Liver (tissue), 9 donors: ENCODE measurements around the gene SMIM26. TPM values are rescaled to one million over a fixed set of nuclear protein-coding genes. Genes with fewer than 3 reads are reported as not detected.

Experiments
- DNase-seq: peaks from one replicate; pipeline ENCODE4 v3.0.0-alpha.2; 2017; ENCODE audit warnings: low spot score
- H3K27ac ChIP-seq, 2 donors: one replicate each; pipeline ENCODE4 v1.7.0; 2013; ENCODE audit warnings: inconsistent platforms in 2 of 2, low read length in 2 of 2, control low read depth in 1 of 2, low read depth in 1 of 2, mild to moderate bottlenecking in 1 of 2
- H3K27me3 ChIP-seq, 4 donors: one replicate each; pipeline versions ENCODE4 v1.6.1 to v1.7.0; 2013; ENCODE audit warnings: low read length in 3 of 4, inconsistent platforms in 1 of 4, mild to moderate bottlenecking in 1 of 4, moderate library complexity in 1 of 4; ENCODE audit not compliant: control insufficient read depth in 4 of 4, insufficient read depth in 4 of 4
- H3K36me3 ChIP-seq, 4 donors: one replicate each; pipeline versions ENCODE4 v1.6.1 to v1.7.0; 2013; ENCODE audit warnings: low read length in 3 of 4, mild to moderate bottlenecking in 3 of 4, low read depth in 1 of 4, moderate library complexity in 1 of 4; ENCODE audit not compliant: control insufficient read depth in 4 of 4, insufficient read depth in 3 of 4
- H3K4me1 ChIP-seq, 4 donors: one replicate each; pipeline versions ENCODE4 v1.6.1 to v1.7.0; 2013; ENCODE audit warnings: low read length in 3 of 4, mild to moderate bottlenecking in 3 of 4, moderate library complexity in 1 of 4; ENCODE audit not compliant: control insufficient read depth in 4 of 4, insufficient read depth in 4 of 4
- H3K4me3 ChIP-seq, 3 donors: one replicate each; pipeline versions ENCODE4 v1.6.1 to v1.7.0; 2013; ENCODE audit warnings: low read length in 3 of 3, control low read depth in 1 of 3, low read depth in 1 of 3, mild to moderate bottlenecking in 1 of 3
- H3K9ac ChIP-seq, 2 donors: one replicate each; pipeline ENCODE4 v1.7.0; 2013; ENCODE audit warnings: low read length in 2 of 2, mild to moderate bottlenecking in 2 of 2, moderate library complexity in 2 of 2, control low read depth in 1 of 2, low read depth in 1 of 2
- H3K9me3 ChIP-seq, 4 donors: one replicate each; pipeline versions ENCODE4 v1.6.1 to v1.7.0; 2013; ENCODE audit warnings: low read length in 3 of 4; ENCODE audit not compliant: control insufficient read depth in 4 of 4
- ATF3 ChIP-seq: IDR thresholded peaks from 2 replicates; pipeline ENCODE4 v1.6.1; 2016; ENCODE audit warnings: antibody characterized with exemption
- CTCF ChIP-seq: fragments of 150-350 bp; IDR thresholded peaks from 2 replicates; pipeline ENCODE4 v1.5.1; 2017; ENCODE audit warnings: improper control_type of control experiment, low read depth, low read length; ENCODE audit not compliant: missing input control
- EGR1 ChIP-seq, 2 donors: IDR thresholded peaks; 2 replicates each; pipeline ENCODE4 v1.6.1; 2016 to 2018; ENCODE audit warnings: antibody characterized with exemption in 2 of 2, low read depth in 2 of 2
- FOXA1 ChIP-seq: IDR thresholded peaks from 2 replicates; pipeline ENCODE4 v1.6.1; 2016; ENCODE audit warnings: antibody characterized with exemption
- FOXA2 ChIP-seq: IDR thresholded peaks from 2 replicates; pipeline ENCODE4 v1.6.1; 2016; ENCODE audit warnings: antibody characterized with exemption
- GABPA ChIP-seq, 2 donors: IDR thresholded peaks in 1 of 2; conservative IDR thresholded peaks in 1 of 2; 2 replicates each; pipeline ENCODE4 v1.6.1; 2016; ENCODE audit warnings: antibody characterized with exemption in 2 of 2, mild to moderate bottlenecking in 1 of 2, moderate library complexity in 1 of 2
- HNF4A ChIP-seq, 2 donors: conservative IDR thresholded peaks; 2 replicates each; pipeline ENCODE4 v1.6.1; 2016; ENCODE audit warnings: antibody characterized with exemption in 2 of 2, mild to moderate bottlenecking in 2 of 2
- HNF4G ChIP-seq: IDR thresholded peaks from 2 replicates; pipeline ENCODE4 v1.6.1; 2016; ENCODE audit warnings: antibody characterized with exemption
- JUND ChIP-seq, 2 donors: IDR thresholded peaks; 2 replicates each; pipeline ENCODE4 v1.6.1; 2016; ENCODE audit warnings: antibody characterized with exemption in 2 of 2
- MAX ChIP-seq: IDR thresholded peaks from 2 replicates; pipeline ENCODE4 v1.6.1; 2016; ENCODE audit warnings: antibody characterized with exemption
- NR2F2 ChIP-seq: IDR thresholded peaks from 2 replicates; pipeline ENCODE4 v1.6.1; 2016; ENCODE audit warnings: antibody characterized with exemption
- RAD21 ChIP-seq, 2 donors: IDR thresholded peaks; 2 replicates each; pipeline ENCODE4 v1.6.1; 2016; ENCODE audit warnings: antibody characterized with exemption in 2 of 2, mild to moderate bottlenecking in 2 of 2
- REST ChIP-seq: IDR thresholded peaks from 2 replicates; pipeline ENCODE4 v1.6.1; 2016; ENCODE audit warnings: antibody characterized with exemption, mild to moderate bottlenecking
- RXRA ChIP-seq, 2 donors: IDR thresholded peaks; 2 replicates each; pipeline ENCODE4 v1.6.1; 2017 to 2018; ENCODE audit warnings: antibody characterized with exemption in 2 of 2, mild to moderate bottlenecking in 1 of 2
- SP1 ChIP-seq: IDR thresholded peaks from 2 replicates; pipeline ENCODE4 v1.6.1; 2018; ENCODE audit warnings: antibody characterized with exemption, mild to moderate bottlenecking
- TAF1 ChIP-seq: conservative IDR thresholded peaks from 2 replicates; pipeline ENCODE4 v1.6.1; 2016; ENCODE audit warnings: antibody characterized with exemption, mild to moderate bottlenecking
- YY1 ChIP-seq: IDR thresholded peaks from 2 replicates; pipeline ENCODE4 v1.6.1; 2016; ENCODE audit warnings: antibody characterized with exemption, mild to moderate bottlenecking
- ZBTB33 ChIP-seq: IDR thresholded peaks from 2 replicates; pipeline ENCODE4 v1.6.1; 2016; ENCODE audit warnings: antibody characterized with exemption
- WGBS: extraction: QIAGEN DNeasy Blood & Tissue Kit; methylation state at CpG from one replicate; pipeline ENCODE4 v1.1.7; 2013; 5-methylcytosine and 5-hydroxymethylcytosine counted together
- polyA plus RNA-seq, 2 donors: library from polyadenylated mRNA; stranded (reverse) in 1 of 2; unstranded in 1 of 2; fragments of 200-250 nt in 1 of 2; fragments of >200 nt in 1 of 2; fragmentation: Nextera tagmentation in 1 of 2; extraction: Ambion mirVana in 1 of 2; gene quantifications; one replicate each; pipeline versions ENCODE4 v1.2.1 to v1.2.3, GENCODE V29; 2013 to 2015
- total RNA-seq, 2 donors: library from RNA; depleted of rRNA; stranded (reverse); fragments of >200 nt; gene quantifications; one replicate each; pipeline ENCODE4 v1.2.3, GENCODE V29; 2014
- donor health status: healthy.
- donor health status: healthy.
- donor health status: healthy.
- donor health status: healthy.
- donor health status: healthy.

Gene SMIM26
- total and polyA plus RNA-seq, 4 donors: 37.4 to 142 (median 54.5) TPM

- no peak for TF ChIP-seq ZBTB33
- no peak for TF ChIP-seq JUND (IDR thresholded peaks at IDR 0.05)
- TF ChIP-seq TAF1: no peak
- TF ChIP-seq RXRA (IDR thresholded peaks at IDR 0.05): no peak
- TF ChIP-seq NR2F2: no peak
- no peak for TF ChIP-seq RAD21 (IDR thresholded peaks at IDR 0.05)
- no peak for TF ChIP-seq HNF4A (conservative IDR thresholded peaks at IDR 0.05)
- no peak for TF ChIP-seq FOXA2
These were observed 29.0 kb downstream of the SMIM26 start (continued) for GRCh38 chr20:18596270-18596669.

GRCh38 chr20:18609741-18610140 is 42.5 kb downstream of the SMIM26 start:
- Histone ChIP-seq H3K27me3 (no peaks in the 10 kb centered on the region), H3K27ac (no peak overlapping the region), H3K36me3 (no peaks in the 10 kb centered on the region), H3K9ac (no peak overlapping the region), H3K4me1 (no peaks in the 10 kb centered on the region), H3K4me3 (no peak overlapping the region), H3K9me3 (no peaks in the 10 kb centered on the region)
- DNase-seq: no peak
- TF ChIP-seq GABPA (IDR thresholded peaks at IDR 0.05 in 1 of 2, conservative IDR thresholded peaks at IDR 0.05 in 1 of 2): no peak
- TF ChIP-seq YY1: no peak
- TF ChIP-seq JUND (IDR thresholded peaks at IDR 0.05): no peak
- TF ChIP-seq SP1: no peak
- no peak for TF ChIP-seq EGR1 (IDR thresholded peaks at IDR 0.05; ENCODE audit: low read depth in 2 of 2)

GRCh38 chr20:18611492-18611891 is 44.3 kb downstream of the SMIM26 start:
- Histone ChIP-seq H3K27me3 (no peaks in the 10 kb centered on the region), H3K4me1 (no peaks in the 10 kb centered on the region), H3K27ac (no peak overlapping the region), H3K36me3 (no peaks in the 10 kb centered on the region), H3K9ac (no peak overlapping the region), H3K4me3 (no peak overlapping the region), H3K9me3 (no peaks in the 10 kb centered on the region)
- 85% methylated on average over 8 of the region's 8 CpGs for WGBS
- DNase-seq: no peak
- no peak for TF ChIP-seq HNF4G
- no peak for TF ChIP-seq MAX
- no peak for TF ChIP-seq RXRA (IDR thresholded peaks at IDR 0.05)
- no peak for TF ChIP-seq FOXA1
- no peak for TF ChIP-seq GABPA (IDR thresholded peaks at IDR 0.05 in 1 of 2, conservative IDR thresholded peaks at IDR 0.05 in 1 of 2)
- no peak for TF ChIP-seq HNF4A (conservative IDR thresholded peaks at IDR 0.05)
- TF ChIP-seq SP1: no peak
- TF ChIP-seq EGR1 (IDR thresholded peaks at IDR 0.05; ENCODE audit: low read depth in 2 of 2): no peak
- no peak for TF ChIP-seq CTCF
- TF ChIP-seq TAF1: no peak
- no peak for TF ChIP-seq YY1
- TF ChIP-seq RAD21 (IDR thresholded peaks at IDR 0.05): no peak
- TF ChIP-seq ATF3: no peak
- TF ChIP-seq ZBTB33: no peak
- TF ChIP-seq FOXA2: no peak
- no peak for TF ChIP-seq REST
- no peak for TF ChIP-seq NR2F2
- TF ChIP-seq JUND (IDR thresholded peaks at IDR 0.05): no peak
